NCI-H2107 treated with DMSO at 0.1 percent for 48 hours (cell line): ENCODE results near the gene TMEM213.
A peak's percentile ranks its signal among the peaks of the same experiment; 100 is the strongest.

ENCODE experiments used
- DNase-seq: peaks from one replicate; lab custom pipeline; 2025; ENCODE audit not compliant: unreplicated experiment; lab: John Stamatoyannopoulos, UW

TMEM213 gene

GRCh38 chr7:138797715-138798320 lies at the start of gene TMEM213, which contains the start of gene ATP6V0A4:
Gene TMEM213 (plus strand): TSS chr7:138797994. CDS start chr7:138798105, 111 bp downstream.
Gene ATP6V0A4 (minus strand): TSS chr7:138798196. CDS start chr7:138771247, 26,949 bp downstream.
- no peak for DNase-seq

- no peak for DNase-seq
These were observed 49.1 kb upstream of the TMEM213 start for GRCh38 chr7:138748666-138749065.

- DNase-seq: no peak
These were observed 47.8 kb upstream of the TMEM213 start for GRCh38 chr7:138749960-138750359.

DNA sequence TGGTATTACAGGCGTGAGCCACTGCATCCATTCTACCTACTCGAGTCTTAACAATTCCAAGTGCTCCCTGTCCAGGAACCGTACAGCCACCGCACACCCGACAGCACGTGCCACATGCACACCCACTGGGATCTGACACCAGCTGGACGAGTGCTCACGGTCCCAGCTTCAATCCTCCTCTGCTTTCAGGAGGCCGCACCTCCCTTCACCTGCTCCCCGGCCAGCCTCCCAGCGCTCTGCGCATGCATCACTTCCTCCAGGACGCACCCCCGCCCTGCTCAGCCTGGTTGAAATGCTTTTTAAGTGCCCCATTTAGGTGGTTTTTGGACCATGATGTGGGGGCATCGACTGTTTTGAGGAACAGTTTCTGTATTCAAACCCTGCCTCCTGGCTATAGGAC lies 47.3 kb upstream of the TMEM213 start:
- no peak for DNase-seq

DNA sequence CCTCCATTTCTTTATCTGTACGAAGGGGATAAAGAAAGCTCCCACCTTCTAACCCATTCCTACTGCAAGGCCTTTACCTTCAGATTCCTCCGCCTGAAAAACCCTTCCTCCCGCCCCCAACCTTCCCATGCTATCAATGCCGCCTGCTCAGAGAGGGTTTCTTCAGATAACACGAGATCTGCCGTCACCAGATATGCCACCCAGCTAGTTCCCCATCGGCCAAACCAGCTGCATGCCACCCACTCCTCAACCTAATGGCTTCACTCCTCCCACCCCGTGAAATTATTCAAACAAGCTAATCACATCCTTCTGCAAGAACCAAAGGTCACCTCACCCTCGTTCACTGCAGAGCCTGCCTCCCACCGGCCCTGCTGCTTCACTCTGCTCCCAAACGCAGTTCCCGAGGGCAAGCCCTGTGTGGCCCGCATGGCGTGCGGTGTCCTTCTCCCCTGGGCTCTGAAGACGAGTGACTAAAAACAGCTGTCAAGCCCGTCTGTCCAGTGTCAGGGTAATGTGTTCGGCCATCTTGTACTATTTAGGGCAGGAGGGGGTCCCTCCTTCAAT lies 46.8 kb upstream of the TMEM213 start:
- no peak for DNase-seq

- peak; percentile 91 for DNase-seq
These were observed 45.2 kb upstream of the TMEM213 start for GRCh38 chr7:138752518-138753149.

DNA sequence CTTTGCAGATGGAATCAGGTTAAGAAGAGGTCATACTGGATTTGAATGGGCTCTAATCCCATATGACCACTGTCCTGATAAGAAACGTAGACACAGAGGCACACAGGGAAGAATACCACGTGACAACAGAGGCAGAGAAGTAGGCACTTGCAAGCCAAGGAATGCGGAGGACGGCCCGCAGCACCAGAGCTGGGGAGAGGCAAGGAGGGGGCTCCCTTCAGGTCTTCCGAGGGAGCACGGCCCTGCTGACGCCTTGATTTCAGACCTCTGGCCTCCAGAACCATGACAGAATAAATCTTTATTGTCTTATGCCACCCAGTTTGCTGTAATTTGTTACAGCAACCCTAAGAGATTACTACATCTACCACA lies 44.7 kb upstream of the TMEM213 start:
- no peak for DNase-seq

GRCh38 chr7:138753610-138754009 lies 44.2 kb upstream of the TMEM213 start:
- no peak for DNase-seq

DNA sequence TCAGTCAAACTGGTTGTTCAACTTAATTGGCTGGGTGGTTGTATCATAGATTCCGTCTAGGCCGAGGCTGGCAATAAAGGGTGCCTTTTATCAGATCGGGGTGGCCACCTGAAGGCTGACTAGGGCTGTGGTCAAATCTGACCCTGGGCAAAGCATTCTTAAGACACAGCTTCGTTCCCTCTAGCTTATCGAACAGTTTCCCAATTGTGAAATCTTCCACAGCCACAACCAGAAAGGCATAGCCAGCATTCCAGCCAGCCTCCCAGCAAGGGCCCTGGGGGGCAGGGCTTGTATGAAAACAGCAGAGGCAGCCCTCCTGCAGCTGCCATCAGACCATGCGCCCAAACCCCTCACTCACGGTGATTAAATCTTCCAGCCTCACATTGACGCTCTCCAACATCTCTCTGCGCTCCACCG lies 42.5 kb upstream of the TMEM213 start:
- no peak for DNase-seq

GRCh38 chr7:138755842-138756590 lies 41.8 kb upstream of the TMEM213 start:
- no peak for DNase-seq

DNA sequence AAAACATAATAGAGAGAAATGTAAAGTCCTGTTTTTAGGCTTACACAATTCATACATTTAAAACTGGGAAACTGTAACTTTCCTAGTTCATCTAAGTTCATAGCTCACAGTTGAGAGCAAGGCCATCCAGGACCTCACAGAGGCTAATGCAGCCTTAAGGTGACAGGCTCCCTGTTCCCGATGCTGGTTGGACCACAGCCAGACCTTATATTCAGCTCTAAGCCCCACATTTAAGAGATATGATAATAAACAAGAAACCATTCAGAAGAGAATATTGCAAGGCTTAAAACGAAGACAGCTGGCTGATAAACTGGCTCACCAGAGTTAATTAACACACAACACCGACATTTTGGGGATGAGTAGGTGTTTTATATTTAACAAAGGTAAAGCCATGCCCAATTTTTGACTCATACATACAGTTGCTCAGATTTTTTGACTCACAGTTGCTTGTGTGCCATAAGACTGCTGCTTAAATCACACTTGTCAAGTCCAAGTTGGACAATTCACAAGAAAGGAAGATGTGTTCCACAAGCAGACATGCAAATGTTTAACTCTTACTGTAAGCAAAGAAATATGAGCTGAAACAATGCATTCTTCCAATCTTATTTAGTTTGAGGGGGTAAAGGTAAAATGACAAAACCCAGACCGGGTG lies 41.1 kb upstream of the TMEM213 start:
- DNase-seq: no peak

DNA sequence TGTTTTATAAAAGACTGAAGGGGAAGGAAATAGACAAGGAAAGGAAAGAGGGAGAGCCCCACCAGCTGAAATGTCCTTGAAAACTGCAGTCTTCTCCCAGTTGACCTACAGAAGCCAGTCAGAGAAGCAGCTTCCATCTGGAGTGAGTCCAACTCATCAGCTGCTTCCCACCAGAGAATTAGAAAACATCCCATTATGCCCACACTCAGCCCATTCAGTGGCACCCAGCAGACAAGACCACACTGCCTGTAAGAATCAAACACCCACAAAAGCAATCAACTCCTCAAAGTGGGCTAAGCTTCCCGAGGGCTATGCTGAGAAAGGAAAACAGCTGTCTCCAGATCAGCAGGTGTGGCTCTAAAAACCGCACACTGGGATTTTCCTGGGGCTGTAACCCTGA lies 29.6 kb upstream of the TMEM213 start:
- DNase-seq: peak; percentile 93

DNA sequence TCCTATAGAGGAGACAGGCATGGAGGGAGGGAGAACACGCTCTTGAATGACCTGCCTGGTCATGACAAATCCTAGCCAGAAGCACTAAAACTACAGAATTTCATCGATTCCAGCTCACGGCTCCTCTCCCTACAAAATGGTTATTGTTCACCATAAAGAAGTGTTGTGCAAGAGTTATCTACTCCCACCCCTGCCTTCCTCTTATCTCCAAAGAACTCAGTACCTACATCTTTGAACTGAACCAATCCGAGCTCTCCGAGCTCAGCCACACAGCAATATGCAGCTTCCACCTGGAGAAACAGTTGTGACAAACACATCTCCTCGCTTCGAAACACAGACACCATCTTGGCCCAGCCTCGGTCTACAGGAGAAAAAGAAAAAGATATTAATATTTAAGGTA lies 26.9 kb upstream of the TMEM213 start:
- DNase-seq: no peak

- DNase-seq: no peak
These were observed 24.6 kb upstream of the TMEM213 start for GRCh38 chr7:138773176-138773575.

DNA sequence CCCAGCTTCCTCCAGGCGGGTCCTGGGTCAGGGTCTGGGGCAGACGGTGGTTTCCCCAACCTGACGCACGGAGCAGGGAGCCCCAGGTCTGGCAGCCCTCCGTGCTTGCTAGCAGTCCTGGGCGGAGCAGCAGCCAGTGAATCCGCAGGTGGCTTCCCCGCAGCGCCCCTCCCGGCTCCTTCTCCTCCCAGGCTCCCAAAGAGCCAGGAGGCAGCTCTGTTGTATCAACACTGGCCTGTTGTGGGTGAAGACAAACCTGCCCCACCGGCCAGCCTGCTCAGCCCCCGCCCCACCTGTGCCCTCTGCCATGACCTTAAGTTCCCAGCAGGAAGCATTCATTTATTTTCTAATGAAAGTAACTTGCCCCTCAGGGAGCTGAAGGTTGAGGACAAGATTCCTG lies 24.0 kb upstream of the TMEM213 start:
- no peak for DNase-seq

DNA sequence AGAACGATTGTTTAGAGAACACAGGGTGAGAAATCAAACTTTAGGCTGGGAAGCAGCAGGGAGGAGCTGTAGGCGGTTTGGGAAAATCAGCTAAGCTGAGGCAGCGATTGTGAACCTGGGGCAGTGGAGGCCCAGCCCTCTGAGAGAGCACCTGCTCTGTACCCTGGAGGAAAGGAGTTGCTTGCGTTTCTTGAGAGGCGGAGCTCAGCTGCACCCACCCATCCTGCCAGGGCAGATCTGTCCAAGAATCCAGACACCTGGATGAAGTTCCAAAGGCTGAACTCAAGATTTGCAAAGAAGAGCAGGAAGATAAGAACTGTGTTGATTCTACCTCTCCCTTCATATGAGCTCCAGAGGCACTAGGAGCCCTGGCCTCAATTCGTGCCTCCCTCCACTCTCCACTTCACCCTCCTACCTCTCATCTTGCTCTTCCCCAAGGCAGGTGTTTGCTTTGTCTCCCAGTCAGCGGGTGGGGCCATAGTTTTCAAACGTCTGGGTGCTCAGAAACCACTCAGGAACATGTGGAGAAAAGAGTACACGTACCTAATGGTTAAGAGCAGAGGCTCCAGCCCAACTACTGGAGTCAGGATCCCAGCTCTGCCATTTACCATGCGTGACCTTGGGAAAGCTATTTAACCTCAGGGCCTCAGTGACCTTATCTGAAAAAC lies 21.5 kb upstream of the TMEM213 start:
- DNase-seq: peak; percentile 98

DNA sequence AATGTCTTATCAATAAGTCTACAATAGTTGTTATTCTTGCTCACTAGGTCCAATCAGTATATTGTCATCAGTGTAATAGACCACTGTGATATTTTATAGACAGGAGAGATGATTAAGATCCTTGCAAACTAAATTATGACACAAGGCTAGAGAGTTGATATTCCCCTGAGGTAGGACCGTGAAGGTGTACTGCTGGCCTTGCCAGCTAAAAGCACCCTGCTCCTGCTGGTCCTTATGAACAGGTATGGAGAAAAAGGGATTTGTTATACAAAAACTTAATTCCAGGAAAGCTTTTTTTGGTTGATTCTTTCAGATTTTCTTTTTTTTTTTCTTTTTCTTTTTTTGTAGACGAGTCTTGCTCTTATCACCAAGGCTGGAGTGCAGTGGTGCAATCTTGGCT lies 16.8 kb upstream of the TMEM213 start:
- DNase-seq: no peak

DNA sequence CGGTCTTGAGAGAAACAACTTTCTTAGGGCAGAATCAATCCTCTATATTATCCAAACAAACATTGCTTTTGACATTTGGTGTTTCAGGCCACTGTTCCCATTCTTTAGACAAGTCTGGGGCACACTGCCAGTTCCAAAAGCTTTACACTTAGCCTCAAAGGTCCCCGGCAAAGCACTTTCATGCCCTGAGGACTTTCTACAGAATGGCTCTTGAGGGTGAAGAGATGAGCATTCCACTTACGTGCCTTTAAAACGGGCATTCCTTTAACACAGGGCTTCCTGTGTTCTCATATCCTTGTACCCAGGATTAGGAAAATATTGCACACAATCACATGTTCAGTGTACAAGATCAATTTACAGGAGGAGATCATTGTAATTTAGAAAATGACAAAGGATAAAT lies 13.1 kb upstream of the TMEM213 start:
- no peak for DNase-seq

DNA sequence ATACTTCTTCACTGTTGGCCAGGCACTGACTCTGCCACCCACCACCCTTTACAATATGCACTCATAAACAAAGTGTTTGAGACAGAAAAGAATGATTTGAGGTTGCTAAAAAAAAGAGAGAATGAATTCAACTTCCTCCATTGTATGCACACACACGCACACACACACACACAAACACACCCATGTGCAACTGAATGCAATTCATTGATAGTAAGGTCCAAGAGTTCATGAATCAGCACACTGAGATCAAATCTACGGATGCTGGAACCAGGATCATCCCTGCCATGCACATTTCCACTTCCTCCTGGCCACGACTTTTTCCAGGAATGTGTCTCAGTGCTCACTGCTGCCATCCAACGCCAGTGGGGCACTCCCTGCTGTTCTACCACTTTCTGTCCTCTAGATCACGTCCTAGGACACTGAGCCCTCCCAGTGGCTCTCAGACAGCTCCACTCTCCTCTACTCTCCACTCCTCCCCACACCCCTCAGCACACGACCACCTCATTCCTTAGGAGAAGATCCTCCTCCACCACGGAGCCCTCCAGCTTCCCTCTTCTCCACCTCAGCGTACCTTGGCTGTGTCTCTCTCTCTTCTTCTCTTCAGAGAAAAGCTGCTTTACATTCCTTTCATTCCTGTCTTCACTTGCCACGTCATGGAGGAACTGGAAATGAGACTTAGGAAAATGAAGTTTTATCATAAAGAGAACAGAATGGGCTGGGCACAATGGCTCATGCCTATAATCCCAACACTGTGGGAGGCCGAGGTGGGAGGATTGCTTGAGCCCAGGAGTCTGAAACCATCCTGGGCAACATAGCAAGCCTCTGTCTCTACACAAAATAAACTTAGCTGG lies 12.0 kb upstream of the TMEM213 start:
- no peak for DNase-seq

DNA sequence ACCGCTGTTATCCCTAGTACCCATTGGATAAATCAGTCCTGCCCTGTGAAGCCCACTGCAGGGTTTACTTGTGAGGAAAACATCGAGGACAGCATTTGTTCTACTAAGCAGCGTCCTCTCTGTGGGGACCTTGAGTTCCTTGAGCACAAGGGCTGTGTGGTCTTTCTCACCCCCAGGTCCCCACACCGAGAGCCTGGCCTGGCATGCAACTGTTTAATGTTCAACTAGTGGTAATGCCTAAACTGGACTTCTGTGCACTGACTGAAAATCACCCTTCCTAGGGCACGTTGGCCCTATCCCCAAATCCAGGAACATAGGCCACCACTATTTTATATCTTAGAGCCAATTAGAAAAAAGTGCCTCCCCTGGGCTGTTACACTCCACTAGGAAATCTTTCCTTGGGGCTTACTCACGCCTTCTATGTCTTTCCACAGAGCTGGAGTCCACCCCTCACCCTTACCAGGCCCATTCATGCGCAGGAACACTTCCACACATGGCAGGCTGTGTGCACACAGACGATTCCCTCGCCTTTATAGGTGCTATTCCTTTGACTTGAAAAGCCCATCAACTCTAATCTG lies 1.7 kb upstream of the TMEM213 start:
- no peak for DNase-seq
